CD4-positive, alpha-beta T cell treated with Interleukin-6 at 100 ng/mL for 8 hours (primary cell): Measurements from ENCODE around the gene MAST3.

Experiments used
- DNase-seq: peaks from one replicate; pipeline ENCODE4 v3.0.0-alpha.2; 2020; ENCODE audit warnings: mixed read lengths, low spot score

The MAST3 gene

GRCh38 chr19:18112989-18113478 is 15.5 kb downstream of the MAST3 start:
- DNase-seq = peak; percentile 77

DNA sequence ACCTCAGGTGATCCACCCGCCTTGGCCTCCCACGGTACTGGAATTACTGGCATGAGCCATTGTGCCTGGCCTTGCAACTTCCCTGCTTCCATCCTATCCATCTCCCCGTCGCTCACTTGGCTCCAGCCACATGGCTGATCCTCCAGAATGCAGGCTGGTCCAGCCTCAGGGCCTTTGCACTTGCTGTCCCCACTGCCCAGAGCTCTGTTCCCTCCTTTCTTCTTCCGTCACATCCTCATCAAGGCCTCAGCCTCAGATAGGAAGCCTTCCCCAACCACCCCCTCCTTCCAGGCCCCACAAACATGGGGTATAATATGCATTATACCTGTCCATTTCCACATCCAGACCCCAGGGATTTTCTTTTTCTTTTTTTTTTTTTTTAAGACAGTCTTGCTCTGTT is 16.2 kb downstream of the MAST3 start:
- DNase-seq = no peak

DNA sequence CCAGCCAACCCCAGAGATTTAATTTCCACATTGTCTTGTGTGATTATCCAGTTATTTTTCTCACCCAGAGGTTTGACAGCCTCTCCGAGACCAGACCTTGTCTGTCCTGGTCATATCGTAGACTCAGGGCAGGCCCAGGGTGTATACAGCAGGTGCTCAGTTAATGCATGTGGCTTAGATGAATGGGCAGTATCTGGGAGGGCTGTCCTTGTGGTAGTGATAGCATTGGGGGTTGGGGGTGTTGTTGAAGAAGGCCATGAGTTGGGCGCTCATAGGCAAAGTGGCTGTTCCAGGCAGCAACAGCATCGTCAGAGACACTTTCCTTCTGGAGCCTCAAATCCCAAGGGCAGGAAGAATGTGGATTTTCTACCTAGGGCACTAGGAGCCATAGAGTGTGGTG is 16.9 kb downstream of the MAST3 start:
- DNase-seq = no peak

GRCh38 chr19:18117364-18117691 is 19.8 kb downstream of the MAST3 start:
- DNase-seq = no peak

GRCh38 chr19:18117692-18118378 is 20.3 kb downstream of the MAST3 start:
- DNase-seq = peak; percentile 96

DNA sequence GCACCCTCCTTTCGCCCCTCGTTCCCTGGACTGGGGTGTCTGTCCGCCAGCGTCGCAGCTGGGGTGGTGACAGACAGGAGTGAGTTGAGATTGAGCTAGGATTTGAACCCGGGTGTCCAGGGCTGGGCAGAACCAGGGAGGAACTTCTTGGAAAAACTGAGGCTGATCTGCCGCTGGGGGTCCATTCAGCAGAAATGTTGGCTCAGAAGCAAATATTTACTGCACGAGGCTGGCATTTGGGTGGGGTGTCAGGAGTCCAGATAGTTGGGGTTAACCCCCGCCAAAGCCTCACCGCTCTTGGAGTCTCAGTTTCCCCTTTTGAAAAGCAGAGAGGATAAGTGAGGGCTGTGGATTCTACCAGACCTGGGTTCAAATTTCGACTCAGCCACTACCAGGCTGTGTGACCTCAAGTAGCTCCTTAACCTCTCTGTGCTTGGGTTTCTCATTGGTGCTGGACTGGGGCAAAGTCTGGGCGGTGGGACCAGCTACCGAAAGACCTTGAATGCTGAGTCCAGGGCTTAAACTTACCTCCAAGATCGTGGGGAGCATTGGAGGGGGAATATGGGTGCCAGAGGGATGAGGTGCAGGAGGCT is 20.9 kb downstream of the MAST3 start:
- no peak for DNase-seq

- peak; percentile 69 for DNase-seq
These were observed 21.6 kb downstream of the MAST3 start for GRCh38 chr19:18119013-18119716.

GRCh38 chr19:18119717-18120105 is 22.1 kb downstream of the MAST3 start:
- peak; percentile 68 for DNase-seq

DNA sequence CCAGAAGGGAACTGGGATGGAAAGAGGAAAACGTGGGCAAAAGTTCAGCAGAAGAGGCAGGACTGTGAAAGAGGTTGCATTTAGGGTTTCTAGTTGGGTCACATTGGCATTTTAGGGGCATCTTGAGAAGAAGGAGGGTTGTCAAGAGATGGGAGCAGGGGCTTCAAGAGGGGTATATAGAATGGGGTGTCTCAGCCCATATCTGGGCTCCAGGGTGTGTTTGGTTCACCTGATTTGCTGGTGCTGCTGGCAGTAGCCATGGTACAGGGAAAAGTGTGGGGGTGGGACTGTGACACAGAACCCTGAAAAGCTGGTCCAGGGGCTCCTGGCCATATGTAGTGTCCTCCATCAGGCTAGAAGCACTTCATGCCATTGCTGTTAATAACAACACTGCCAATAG is 22.5 kb downstream of the MAST3 start:
- no peak for DNase-seq

- no peak for DNase-seq
These were observed 23.6 kb downstream of the MAST3 start for GRCh38 chr19:18121166-18121565.

GRCh38 chr19:18122424-18122823 is 24.8 kb downstream of the MAST3 start:
- DNase-seq = no peak

- DNase-seq = no peak
These were observed 25.6 kb downstream of the MAST3 start for GRCh38 chr19:18122860-18123795.

DNA sequence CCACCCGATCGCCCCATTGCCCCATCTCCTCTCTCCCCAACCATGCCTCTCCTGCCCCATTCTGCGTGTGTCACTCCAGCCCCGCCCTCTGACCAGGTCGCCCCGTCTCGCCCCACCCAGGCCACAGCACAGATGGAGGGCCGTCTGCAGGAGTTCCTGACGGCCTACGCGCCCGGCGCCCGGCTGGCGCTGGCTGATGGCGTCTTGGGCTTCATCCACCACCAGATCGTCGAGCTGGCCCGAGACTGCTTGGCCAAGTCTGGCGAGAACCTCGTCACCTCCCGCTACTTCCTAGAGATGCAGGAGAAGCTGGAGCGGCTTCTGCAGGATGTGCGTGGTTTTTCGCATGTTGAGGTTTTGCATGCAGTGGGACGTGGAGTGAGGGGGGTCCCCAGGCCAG is 26.2 kb downstream of the MAST3 start:
- DNase-seq = no peak

DNA sequence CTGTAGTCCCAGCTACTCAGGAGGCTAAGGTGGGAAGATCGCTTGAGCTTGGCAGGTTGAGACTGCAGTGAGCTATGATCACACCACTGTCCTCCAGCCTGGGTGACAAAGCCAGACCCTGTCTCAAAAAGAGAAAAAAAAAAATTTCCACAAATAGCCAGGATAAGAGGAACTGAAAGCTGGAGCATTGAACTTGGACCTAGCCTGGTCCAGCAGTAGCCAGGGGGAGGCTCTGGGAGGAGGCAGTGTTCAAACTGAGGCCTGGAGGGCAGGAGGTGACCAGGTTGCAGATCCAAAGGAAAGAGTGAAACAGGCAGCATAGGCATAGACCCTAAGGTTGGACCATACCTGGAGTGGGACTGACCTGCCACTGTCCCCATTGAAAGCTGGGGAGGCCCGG is 28.5 kb downstream of the MAST3 start:
- DNase-seq = no peak

DNA sequence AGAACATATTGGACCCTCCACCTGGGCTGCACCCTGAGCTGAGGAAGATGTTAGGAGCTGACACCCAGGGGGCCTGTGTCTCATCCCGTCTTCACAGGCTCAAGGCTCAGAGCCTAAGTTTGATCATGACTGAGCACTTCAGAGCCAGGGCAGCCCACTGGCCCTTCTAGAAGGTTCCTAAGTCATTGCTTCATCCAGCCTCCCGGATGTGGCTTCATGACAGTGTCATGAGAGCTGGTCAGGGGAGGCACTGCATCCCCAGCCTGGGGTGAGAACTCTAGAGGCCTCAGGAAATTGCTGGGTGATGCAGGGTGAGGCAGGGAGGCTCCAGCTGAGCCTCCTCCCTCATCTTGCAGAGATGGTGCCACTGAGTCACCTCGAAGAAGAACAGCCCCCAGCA is 30.5 kb downstream of the MAST3 start:
- no peak for DNase-seq

DNA sequence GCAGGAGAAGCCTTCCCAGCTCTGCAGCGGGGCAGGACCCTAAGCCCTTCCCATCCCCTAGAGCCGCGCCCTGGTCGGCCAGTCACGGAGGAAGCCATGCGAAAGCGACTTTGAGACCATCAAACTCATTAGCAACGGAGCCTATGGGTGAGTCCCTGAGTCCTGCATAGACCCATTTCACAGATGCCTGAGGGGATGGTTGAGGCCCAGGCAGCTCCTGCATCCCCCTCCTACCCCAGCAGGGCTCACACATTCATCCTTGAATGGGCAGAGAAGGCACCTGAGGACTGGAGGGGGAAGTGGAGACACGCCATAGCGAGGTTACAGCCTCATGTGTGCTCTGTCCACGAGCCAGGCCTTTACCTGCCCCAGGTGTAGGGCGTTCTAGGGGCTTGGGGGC is 31.2 kb downstream of the MAST3 start:
- DNase-seq = no peak

GRCh38 chr19:18130523-18131242 is 33.1 kb downstream of the MAST3 start:
- no peak for DNase-seq

DNA sequence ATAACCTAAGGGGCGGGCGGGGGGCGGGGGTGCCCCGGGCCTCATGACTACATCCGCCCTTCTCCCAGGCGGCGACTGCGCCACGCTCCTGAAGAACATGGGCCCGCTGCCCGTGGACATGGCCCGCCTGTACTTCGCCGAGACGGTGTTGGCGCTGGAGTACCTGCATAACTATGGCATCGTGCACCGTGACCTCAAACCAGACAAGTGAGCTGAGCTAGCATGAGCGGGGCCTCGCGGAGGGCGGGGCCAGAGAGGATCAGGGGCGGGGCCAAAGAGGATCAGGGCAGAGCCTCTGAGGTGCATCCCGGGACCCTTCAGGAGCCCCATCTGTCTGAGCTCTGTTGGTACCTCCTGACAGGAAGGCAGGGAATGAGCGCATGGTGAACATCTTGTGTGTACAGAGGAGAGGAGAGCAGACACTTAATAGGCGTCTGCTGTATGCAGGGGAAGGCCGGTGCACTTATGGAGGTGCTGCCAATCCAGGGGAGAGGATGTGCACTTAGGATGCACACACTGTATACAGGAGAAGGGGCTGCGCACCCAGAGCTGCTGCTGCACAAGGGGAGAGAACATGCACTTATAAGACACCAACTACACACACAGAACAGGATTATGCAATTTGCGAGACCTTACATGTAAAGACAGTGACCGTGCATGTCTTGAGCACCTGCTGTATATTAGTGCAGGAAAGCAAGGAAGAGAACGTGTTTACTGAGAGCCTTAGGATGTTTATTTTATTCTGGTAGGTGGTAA is 34.4 kb downstream of the MAST3 start:
- DNase-seq = no peak

- no peak for DNase-seq
These were observed 38.4 kb downstream of the MAST3 start for GRCh38 chr19:18135712-18136584.

DNA sequence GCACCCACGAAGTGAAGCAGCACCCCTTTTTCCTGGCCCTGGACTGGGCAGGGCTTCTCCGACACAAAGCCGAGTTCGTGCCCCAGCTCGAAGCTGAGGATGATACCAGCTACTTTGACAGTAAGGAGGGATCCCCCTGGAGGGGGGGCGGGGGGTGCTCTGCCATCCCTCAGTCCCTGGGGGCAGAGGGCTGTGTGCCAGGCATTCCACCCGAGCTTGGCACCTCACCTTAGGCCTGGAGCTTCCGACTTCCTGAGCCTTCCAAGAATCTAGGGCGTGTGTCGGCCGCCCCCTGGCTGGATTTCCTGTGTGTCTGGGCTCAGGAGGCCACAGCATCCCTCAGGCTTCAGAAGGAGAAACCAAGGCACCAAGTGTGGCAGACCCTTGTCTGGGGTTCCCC is 39.7 kb downstream of the MAST3 start:
- DNase-seq = no peak
